Adipocyte (in vitro differentiated cells): Measurements from ENCODE around the gene MTUS2.

ENCODE experiments used
- DNase-seq: peaks from one replicate; pipeline ENCODE4 v3.0.0-alpha.2; 2015; ENCODE audit warnings: low read depth
- H3K27me3 ChIP-seq: replicated peaks from 2 replicates; pipeline ENCODE4 v1.7.0; 2013; ENCODE audit warnings: mild to moderate bottlenecking, low read length, moderate library complexity; ENCODE audit not compliant: control insufficient read depth, insufficient read depth
- H3K36me3 ChIP-seq: 2 replicates; pipeline ENCODE4 v1.7.0; 2013; ENCODE audit warnings: low read length, mild to moderate bottlenecking, moderate library complexity; ENCODE audit not compliant: control insufficient read depth, insufficient read depth, severe bottlenecking
- H3K4me1 ChIP-seq: 2 replicates; pipeline ENCODE4 v1.7.0; 2013; ENCODE audit warnings: mild to moderate bottlenecking, low read length, moderate library complexity; ENCODE audit not compliant: control insufficient read depth, insufficient read depth
- H3K4me3 ChIP-seq: 2 replicates; pipeline ENCODE4 v1.7.0; 2013; ENCODE audit warnings: mild to moderate bottlenecking, low read length, moderate library complexity
- H3K9ac ChIP-seq: 2 replicates; pipeline ENCODE4 v1.7.0; 2013; ENCODE audit warnings: mild to moderate bottlenecking, low read length, moderate library complexity
- H3K9me3 ChIP-seq: 2 replicates; pipeline ENCODE4 v1.7.0; 2013; ENCODE audit warnings: mild to moderate bottlenecking, low read length, moderate library complexity; ENCODE audit not compliant: control insufficient read depth

MTUS2 gene

GRCh38 chr13:29439601-29440388 lies 619.7 kb downstream of the MTUS2 start:
- H3K4me3 ChIP-seq, result no peak overlapping the region
- no peaks in the 10 kb centered on the region for H3K36me3 ChIP-seq

DNA sequence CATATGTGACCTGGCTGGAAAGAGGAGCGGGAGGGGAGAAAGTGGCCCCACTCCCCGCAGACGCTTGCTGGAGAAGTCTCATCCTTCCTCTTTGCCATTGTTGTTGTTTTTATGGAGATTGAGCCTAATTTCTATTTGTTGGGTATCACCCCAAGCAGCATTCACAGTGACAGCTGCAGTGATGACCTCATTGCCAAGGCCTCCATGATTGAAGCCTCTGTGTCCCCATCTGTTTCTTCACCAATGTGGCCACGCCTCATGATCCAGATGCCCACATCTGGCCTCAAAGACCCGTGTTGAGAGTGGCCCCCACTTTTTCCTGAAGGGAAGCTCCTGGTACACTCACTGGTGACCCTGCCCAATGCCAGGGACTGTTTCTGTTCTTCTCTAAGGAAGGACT lies 621.2 kb downstream of the MTUS2 start:
- Histone ChIP-seq H3K9me3 (no peaks in the 10 kb centered on the region), H3K4me1 (peaks cover 23% of the 10 kb centered on the region), H3K36me3 (no peaks in the 10 kb centered on the region), H3K27me3 (peaks cover 7% of the 10 kb centered on the region), H3K9ac (no peak overlapping the region), H3K4me3 (no peak overlapping the region)
- DNase-seq, result no peak

More at GRCh38 chr13:29439601-29440388, 619.7 kb downstream of the MTUS2 start:
- Histone ChIP-seq H3K9ac (no peak overlapping the region), H3K9me3 (no peaks in the 10 kb centered on the region), H3K4me1 (peaks cover 38% of the 10 kb centered on the region), H3K27me3 (peaks cover 7% of the 10 kb centered on the region)
- no peak for DNase-seq

GRCh38 chr13:29446016-29446415 lies 625.9 kb downstream of the MTUS2 start:
- Histone ChIP-seq H3K9me3 (no peaks in the 10 kb centered on the region), H3K4me3 (no peak overlapping the region), H3K27me3 (peaks cover 7% of the 10 kb centered on the region), H3K9ac (no peak overlapping the region), H3K36me3 (no peaks in the 10 kb centered on the region), H3K4me1 (peaks cover 2% of the 10 kb centered on the region)
- no peak for DNase-seq

GRCh38 chr13:29448174-29448573 lies 628.0 kb downstream of the MTUS2 start:
- peaks cover 3% of the 10 kb centered on the region for H3K27me3 ChIP-seq
- H3K9ac ChIP-seq, result no peak overlapping the region
- H3K4me3 ChIP-seq, result no peak overlapping the region
- H3K36me3 ChIP-seq, result no peaks in the 10 kb centered on the region
- no peaks in the 10 kb centered on the region for H3K9me3 ChIP-seq
- peaks cover 8% of the 10 kb centered on the region for H3K4me1 ChIP-seq
- DNase-seq, result no peak

DNA sequence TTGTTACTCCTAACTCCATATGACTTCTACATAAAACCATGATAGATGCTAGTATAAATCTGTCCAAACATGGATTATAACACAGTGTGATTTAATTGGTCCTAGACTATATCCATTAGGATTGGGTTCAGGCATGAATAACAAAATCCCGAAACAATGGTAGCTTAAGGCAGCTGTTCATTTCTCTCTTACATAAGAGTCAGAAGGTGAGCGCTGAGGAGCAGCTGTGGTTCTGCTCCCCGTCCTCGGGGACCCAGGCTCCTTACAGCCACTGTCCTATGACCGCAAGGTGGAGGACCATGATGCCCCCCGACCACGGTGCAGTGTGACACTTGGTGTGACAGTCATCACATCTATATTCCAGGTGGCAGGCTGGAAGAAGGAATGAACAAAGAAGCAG lies 629.6 kb downstream of the MTUS2 start:
- no peak overlapping the region for H3K9ac ChIP-seq
- H3K27me3 ChIP-seq, result no peaks in the 10 kb centered on the region

GRCh38 chr13:29451976-29452375 lies 631.8 kb downstream of the MTUS2 start:
- Histone ChIP-seq H3K9me3 (no peaks in the 10 kb centered on the region), H3K9ac (no peak overlapping the region), H3K4me1 (peaks cover 16% of the 10 kb centered on the region), H3K27me3 (no peaks in the 10 kb centered on the region), H3K4me3 (no peak overlapping the region), H3K36me3 (no peaks in the 10 kb centered on the region)
- DNase-seq, result no peak

More for the DNA sequence above, 629.6 kb downstream of the MTUS2 start:
- Histone ChIP-seq H3K9me3 (no peaks in the 10 kb centered on the region), H3K4me3 (no peak overlapping the region), H3K4me1 (peaks cover 16% of the 10 kb centered on the region), H3K36me3 (no peaks in the 10 kb centered on the region)
- DNase-seq, result no peak

GRCh38 chr13:29452773-29453616 lies 632.9 kb downstream of the MTUS2 start:
- no peaks in the 10 kb centered on the region for H3K9me3 ChIP-seq
- H3K36me3 ChIP-seq, result no peaks in the 10 kb centered on the region
- H3K4me3 ChIP-seq, result no peak overlapping the region
- DNase-seq, result peak; percentile 78
- H3K27me3 ChIP-seq, result no peaks in the 10 kb centered on the region
- peaks cover 21% of the 10 kb centered on the region for H3K4me1 ChIP-seq
- H3K9ac ChIP-seq, result no peak overlapping the region

DNA sequence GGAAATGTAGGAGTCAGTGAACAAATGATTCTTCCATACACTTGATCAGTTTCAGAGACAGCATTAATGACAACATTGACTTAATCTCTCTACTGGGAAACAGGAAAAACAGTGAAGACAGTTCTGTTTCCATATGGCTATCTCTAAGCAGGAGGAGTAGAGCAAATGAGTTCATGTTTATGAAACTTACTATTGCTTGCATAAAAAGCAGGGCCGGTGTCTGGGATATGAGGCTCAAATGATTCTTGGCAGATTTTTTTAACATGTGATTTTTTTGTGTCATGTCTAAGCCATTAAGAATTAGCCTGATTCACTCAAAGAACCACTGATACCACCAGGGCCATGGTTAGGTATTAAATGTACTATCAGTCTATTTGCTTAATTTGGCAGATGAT lies 633.5 kb downstream of the MTUS2 start:
- DNase-seq, result peak; percentile 18
- Histone ChIP-seq H3K27me3 (no peaks in the 10 kb centered on the region), H3K36me3 (no peaks in the 10 kb centered on the region), H3K9me3 (no peaks in the 10 kb centered on the region), H3K4me3 (no peak overlapping the region), H3K4me1 (peaks cover 21% of the 10 kb centered on the region), H3K9ac (no peak overlapping the region)

DNA sequence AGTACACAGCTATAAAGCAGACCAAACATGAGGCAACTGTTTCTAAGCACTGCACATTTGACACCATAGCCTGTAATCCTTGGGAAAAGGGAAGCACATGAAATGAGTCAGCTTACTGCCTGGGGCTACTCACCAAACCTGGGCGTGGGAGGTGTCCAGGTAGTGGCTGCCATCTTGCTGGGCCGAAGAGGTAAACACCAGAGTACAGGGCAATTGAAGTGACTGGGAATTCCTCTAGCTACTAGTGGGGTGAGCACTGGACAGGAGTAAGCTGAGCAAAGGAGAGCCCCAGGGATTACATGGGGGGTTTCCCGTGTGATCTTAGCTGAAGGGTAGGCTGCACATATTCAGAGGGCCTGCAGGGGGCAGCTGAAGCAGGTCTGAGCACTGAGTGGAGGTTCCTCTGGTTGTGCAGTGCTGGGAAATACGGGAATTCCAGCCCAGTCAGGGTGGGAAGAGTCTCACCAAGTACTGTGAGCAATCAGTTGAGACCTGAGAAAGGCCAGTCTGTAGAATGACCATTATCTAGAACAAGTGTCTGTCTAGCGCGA lies 634.9 kb downstream of the MTUS2 start:
- peak; percentile 12 for DNase-seq
- H3K4me3 ChIP-seq, result no peak overlapping the region
- H3K27me3 ChIP-seq, result no peaks in the 10 kb centered on the region
- H3K4me1 ChIP-seq, result peaks cover 21% of the 10 kb centered on the region
- no peak overlapping the region for H3K9ac ChIP-seq
- no peaks in the 10 kb centered on the region for H3K9me3 ChIP-seq
- H3K36me3 ChIP-seq, result no peaks in the 10 kb centered on the region

GRCh38 chr13:29456419-29456818 lies 636.3 kb downstream of the MTUS2 start:
- Histone ChIP-seq H3K27me3 (no peaks in the 10 kb centered on the region), H3K4me1 (peaks cover 15% of the 10 kb centered on the region), H3K36me3 (no peaks in the 10 kb centered on the region), H3K9ac (no peak overlapping the region), H3K9me3 (no peaks in the 10 kb centered on the region), H3K4me3 (no peak overlapping the region)
- no peak for DNase-seq

DNA sequence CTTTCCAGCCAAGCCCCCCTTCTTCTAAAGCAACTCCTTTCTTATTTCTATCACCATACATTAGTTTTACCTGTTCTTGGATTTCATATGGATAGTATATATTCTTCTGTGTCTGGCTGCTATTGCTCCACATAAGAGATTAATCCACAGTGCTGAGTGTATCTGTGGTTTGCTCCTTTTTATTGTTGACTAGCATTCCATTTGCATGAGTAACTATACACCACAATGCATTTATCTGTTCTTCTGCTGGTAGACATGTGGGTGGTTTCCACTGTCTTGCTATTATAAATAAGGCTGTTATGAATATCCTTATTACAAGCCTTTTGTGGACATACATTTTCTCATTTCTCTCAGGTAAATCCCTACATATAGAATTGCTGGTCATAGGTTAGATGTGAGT lies 637.2 kb downstream of the MTUS2 start:
- Histone ChIP-seq H3K9me3 (no peaks in the 10 kb centered on the region), H3K36me3 (no peaks in the 10 kb centered on the region), H3K9ac (no peak overlapping the region), H3K27me3 (no peaks in the 10 kb centered on the region), H3K4me1 (peaks cover 15% of the 10 kb centered on the region), H3K4me3 (no peak overlapping the region)
- DNase-seq, result peak; percentile 71
